Measurements from ENCODE around the gene PFN1.

GRCh38 chr17:4974115-4974670 is 25.9 kb upstream of the PFN1 start:
- no peak for TF ChIP-seq CTCF (IDR thresholded peaks at IDR 0.05)
- TF ChIP-seq POLR2A (IDR thresholded peaks at IDR 0.05): no peak
